Activated naive CD8-positive, alpha-beta T cell treated with anti-CD3 and anti-CD28 coated beads, Interleukin-2, amount 10 ng/mL, durations not matched to agents 7 days and 5 days (primary cell): Measurements from ENCODE around the gene FYCO1. TPM values are rescaled to one million over a fixed set of nuclear protein-coding genes. Genes with fewer than 3 reads are reported as not detected.
"Not testable (repeated sequence)": the region's sequence is repeated elsewhere in the genome, so short reads cannot be mapped to it uniquely, and the experiment has no call there.

Source experiments
- ATAC-seq: fragments of 150-1000 bp; cut with Tn5 transposase; one replicate; pipeline ENCODE4 v1.10.0; 2021; ENCODE audit warnings: low read depth, moderate library complexity
- POLR2A ChIA-PET: fragments of 350-600 bp; sonication (Branson Sonifier 250); formaldehyde crosslinking; loops from one replicate; lab custom pipeline; 2021; ENCODE audit warnings: antibody characterized with exemption; lab: Charles Lee
- DNase-seq: peaks from one replicate; pipeline ENCODE4 v3.0.0; 2021
- H3K27ac Mint-ChIP-seq: one replicate; pipeline ENCODE4 v1.8.0; 2022; ENCODE audit warnings: mild to moderate bottlenecking, mixed read lengths
- H3K27me3 Mint-ChIP-seq: one replicate; pipeline ENCODE4 v1.8.0; 2022; ENCODE audit warnings: mild to moderate bottlenecking, moderate library complexity, mixed read lengths
- H3K36me3 Mint-ChIP-seq: one replicate; pipeline ENCODE4 v1.8.0; 2021; ENCODE audit warnings: mild to moderate bottlenecking, mixed read lengths
- H3K4me1 Mint-ChIP-seq: one replicate; pipeline ENCODE4 v1.8.0; 2021; ENCODE audit warnings: mixed read lengths
- H3K4me3 Mint-ChIP-seq: one replicate; pipeline ENCODE4 v1.8.0; 2022; ENCODE audit warnings: mild to moderate bottlenecking, moderate library complexity, mixed read lengths
- H3K9me3 Mint-ChIP-seq: one replicate; pipeline ENCODE4 v1.8.0; 2021; ENCODE audit warnings: mixed read lengths
- total RNA-seq, 2 experiments: library from RNA; stranded (reverse); gene quantifications; one replicate each; pipeline ENCODE4 v1.2.3, GENCODE V29; 2021

The FYCO1 gene
- total RNA-seq, 2 experiments from 2014 or later, result 37.9 to 39.1 TPM

DNA sequence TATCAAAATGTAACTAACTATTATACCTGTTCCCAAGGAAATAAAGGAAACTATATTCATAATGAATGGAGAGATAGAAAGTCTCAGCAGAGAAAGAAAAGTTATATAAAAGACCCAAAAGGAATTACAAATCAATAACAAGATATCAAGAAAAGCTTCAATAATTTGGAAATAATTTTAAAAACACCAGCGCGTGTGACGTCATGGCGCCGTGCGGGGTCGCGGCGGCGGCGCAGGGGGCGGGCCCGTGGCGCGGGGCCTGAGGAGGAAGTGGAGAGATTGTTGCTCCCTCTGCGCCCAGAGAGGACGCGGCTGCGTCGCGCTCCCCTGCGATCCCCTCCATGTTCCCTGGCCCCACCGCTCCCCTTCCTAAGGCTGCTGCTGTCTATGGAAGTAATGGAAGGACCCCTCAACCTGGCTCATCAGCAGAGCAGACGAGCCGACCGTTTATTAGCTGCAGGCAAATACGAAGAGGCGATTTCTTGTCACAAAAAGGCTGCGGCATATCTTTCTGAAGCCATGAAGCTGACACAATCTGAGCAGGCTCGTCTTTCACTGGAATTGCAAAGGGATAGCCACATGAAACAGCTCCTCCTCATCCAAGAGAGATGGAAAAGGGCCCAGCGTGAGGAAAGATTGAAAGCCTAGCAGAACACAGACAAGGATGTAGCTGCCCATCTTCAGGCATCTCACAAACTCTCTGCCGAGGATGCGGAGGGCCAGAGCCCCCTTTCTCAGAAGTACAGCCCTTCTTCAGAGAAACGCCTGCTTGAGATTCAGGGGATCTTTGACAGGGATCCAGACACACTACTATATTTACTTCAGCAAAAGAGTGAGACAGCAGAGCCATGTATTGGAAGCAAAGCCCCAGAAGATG lies 27.5 kb upstream of the FYCO1 start:
- Mint-ChIP-seq H3K36me3 (peaks cover 20% of the 10 kb centered on the region), H3K4me3 (no peak overlapping the region), H3K4me1 (peaks cover 5% of the 10 kb centered on the region), H3K27me3 (peaks cover 4% of the 10 kb centered on the region), H3K27ac (no peak overlapping the region), H3K9me3 (peaks cover 7% of the 10 kb centered on the region)
- POLR2A ChIA-PET, result no interaction called here
- DNase-seq (no peak), ATAC-seq (no peak)

- Mint-ChIP-seq H3K36me3 (peaks cover 15% of the 10 kb centered on the region), H3K9me3 (peaks cover 1% of the 10 kb centered on the region), H3K4me1 (peaks cover 11% of the 10 kb centered on the region), H3K27me3 (peaks cover 4% of the 10 kb centered on the region), H3K4me3 (no peak overlapping the region), H3K27ac (no peak overlapping the region)
- DNase-seq, result no peak
- POLR2A ChIA-PET, result no interaction called here
- no peak for ATAC-seq
Measured at GRCh38 chr3:46021516-46021915, 25.9 kb upstream of the FYCO1 start.

GRCh38 chr3:46020766-46021510 lies 25.3 kb upstream of the FYCO1 start:
- no peaks in the 10 kb centered on the region for H3K9me3 Mint-ChIP-seq
- ATAC-seq, result no peak
- no peak overlapping the region for H3K4me3 Mint-ChIP-seq
- peaks cover 11% of the 10 kb centered on the region for H3K4me1 Mint-ChIP-seq
- H3K27me3 Mint-ChIP-seq, result peaks cover 4% of the 10 kb centered on the region
- POLR2A ChIA-PET, result no interaction called here
- no peak for DNase-seq
- H3K36me3 Mint-ChIP-seq, result peaks cover 13% of the 10 kb centered on the region
- H3K27ac Mint-ChIP-seq, result peak overlapping the region; percentile 36

DNA sequence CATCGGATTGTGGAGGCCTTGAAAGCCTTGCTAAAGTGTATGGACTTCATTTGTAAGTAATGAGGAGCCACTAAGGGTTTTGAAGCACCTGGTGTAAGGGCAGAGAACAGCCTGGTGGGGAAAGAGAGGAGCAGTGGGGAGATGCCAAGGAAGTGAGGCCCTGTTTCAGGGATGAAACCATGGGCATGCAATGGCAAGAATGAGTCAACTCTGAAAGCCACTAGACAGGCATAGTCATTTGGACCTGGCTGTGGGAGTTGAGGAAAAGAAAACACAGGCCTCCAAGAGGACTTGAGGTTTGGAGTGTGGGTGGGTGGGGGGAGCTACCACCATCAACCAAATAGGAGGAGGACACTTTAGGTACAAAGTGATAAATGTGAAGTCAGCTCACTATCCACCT lies 24.1 kb upstream of the FYCO1 start:
- Mint-ChIP-seq H3K4me1 (peaks cover 16% of the 10 kb centered on the region), H3K27ac (peak overlapping the region; percentile 1), H3K36me3 (peaks cover 12% of the 10 kb centered on the region), H3K9me3 (peaks cover under 1% of the 10 kb centered on the region), H3K4me3 (no peak overlapping the region), H3K27me3 (peaks cover 3% of the 10 kb centered on the region)
- DNase-seq (no peak), ATAC-seq (no peak)
- POLR2A ChIA-PET, result no interaction called here

- DNase-seq, result no peak
- H3K4me3 Mint-ChIP-seq, result no peak overlapping the region
- H3K36me3 Mint-ChIP-seq, result peaks cover 13% of the 10 kb centered on the region
- H3K9me3 Mint-ChIP-seq, result peaks cover 4% of the 10 kb centered on the region
- no peak overlapping the region for H3K27ac Mint-ChIP-seq
- POLR2A ChIA-PET, result no interaction called here
- no peak for ATAC-seq
- H3K4me1 Mint-ChIP-seq, result peaks cover 22% of the 10 kb centered on the region
- H3K27me3 Mint-ChIP-seq, result peaks cover 2% of the 10 kb centered on the region
Measured at GRCh38 chr3:46017720-46018119, 22.1 kb upstream of the FYCO1 start.

DNA sequence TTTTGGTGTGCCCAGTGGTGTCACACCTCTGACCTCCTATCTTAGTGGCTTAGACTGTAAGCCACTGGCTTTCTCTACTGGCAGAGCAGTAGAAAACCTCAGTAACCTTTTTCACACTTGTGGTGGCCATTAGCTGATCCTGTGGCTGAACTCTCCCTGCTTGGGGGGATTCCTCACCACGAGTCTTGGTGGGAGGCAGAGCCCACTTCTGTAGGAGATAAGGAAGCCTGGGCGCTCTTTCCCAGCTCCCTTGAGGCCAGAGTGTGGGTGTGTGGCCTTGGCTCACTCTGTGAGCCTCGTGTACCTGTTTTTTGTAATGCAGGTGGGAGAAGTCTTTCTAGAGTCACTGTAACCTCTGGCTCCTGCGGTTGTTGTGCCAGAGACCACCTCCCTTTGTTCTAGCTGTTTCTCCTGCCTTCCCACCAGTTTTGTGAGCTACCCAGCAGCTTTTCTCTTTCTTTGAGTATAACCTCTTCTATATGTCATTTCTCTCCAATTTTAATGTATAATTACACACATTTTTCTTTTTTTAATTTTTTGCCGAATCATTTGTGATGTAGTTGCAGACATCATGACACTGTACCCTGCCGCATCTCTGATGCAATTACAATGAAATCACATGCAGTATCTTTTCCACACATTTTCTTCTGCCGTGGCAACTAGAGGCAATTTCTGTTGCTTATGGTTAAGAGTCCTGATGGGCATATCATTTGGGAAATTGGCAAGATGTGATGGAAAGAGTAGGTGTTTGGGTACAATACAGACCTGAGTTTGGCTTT lies 17.9 kb upstream of the FYCO1 start:
- no peak overlapping the region for H3K4me3 Mint-ChIP-seq
- POLR2A ChIA-PET, result interaction anchor here (0.9 kb wide), 1 partner anchor 74 kb away, joined by 3 read pairs; no protein-coding TSS in a partner anchor
- H3K27ac Mint-ChIP-seq, result no peak overlapping the region
- H3K36me3 Mint-ChIP-seq, result peaks cover 1% of the 10 kb centered on the region
- H3K4me1 Mint-ChIP-seq, result peaks cover 27% of the 10 kb centered on the region
- no peaks in the 10 kb centered on the region for H3K27me3 Mint-ChIP-seq
- ATAC-seq (no peak), DNase-seq (no peak)
- peaks cover 7% of the 10 kb centered on the region for H3K9me3 Mint-ChIP-seq

- H3K36me3 Mint-ChIP-seq, result peaks cover 1% of the 10 kb centered on the region
- ATAC-seq, result no peak
- peaks cover 22% of the 10 kb centered on the region for H3K4me1 Mint-ChIP-seq
- H3K9me3 Mint-ChIP-seq, result peaks cover 7% of the 10 kb centered on the region
- no peak overlapping the region for H3K27ac Mint-ChIP-seq
- POLR2A ChIA-PET, result no interaction called here
- no peak overlapping the region for H3K4me3 Mint-ChIP-seq
- no peak for DNase-seq
- H3K27me3 Mint-ChIP-seq, result no peaks in the 10 kb centered on the region
Measured at GRCh38 chr3:46012246-46012645, 16.6 kb upstream of the FYCO1 start.

GRCh38 chr3:46010519-46011113 lies 15.0 kb upstream of the FYCO1 start:
- Mint-ChIP-seq H3K4me1 (peaks cover 21% of the 10 kb centered on the region), H3K36me3 (peaks cover 1% of the 10 kb centered on the region), H3K4me3 (no peak overlapping the region), H3K27ac (no peak overlapping the region), H3K27me3 (no peaks in the 10 kb centered on the region), H3K9me3 (peaks cover 9% of the 10 kb centered on the region)
- ATAC-seq (no peak), DNase-seq (no peak)
- POLR2A ChIA-PET, result interaction anchor here (0.9 to 1.3 kb wide), 3 partner anchors 15 to 22 kb away, joined by 3 to 4 read pairs (median 4); partner anchors contain the start of gene FYCO1

- no peak for ATAC-seq
- POLR2A ChIA-PET, result no interaction called here
- peaks cover 12% of the 10 kb centered on the region for H3K4me1 Mint-ChIP-seq
Measured at GRCh38 chr3:46008058-46008457, 12.4 kb upstream of the FYCO1 start.

DNA sequence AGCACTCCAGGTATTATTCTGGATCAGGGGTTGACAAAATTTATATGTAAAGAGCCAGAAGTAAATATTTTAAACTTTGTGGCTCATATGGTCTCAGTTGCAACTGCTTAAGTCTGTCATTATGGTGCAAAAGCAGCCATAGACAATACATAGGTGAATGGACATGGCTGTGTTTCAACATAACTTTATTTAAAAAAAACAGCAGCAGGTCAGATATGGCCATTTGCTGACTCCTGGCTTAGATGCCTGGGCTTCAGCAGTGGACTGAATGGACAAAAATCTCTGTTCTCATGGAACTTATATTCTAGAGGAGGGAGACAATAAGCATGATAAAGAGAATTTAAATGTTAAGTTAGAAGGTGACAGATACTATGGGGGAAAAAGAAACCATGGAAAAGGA lies 11.7 kb upstream of the FYCO1 start:
- peaks cover 7% of the 10 kb centered on the region for H3K4me1 Mint-ChIP-seq
- ATAC-seq (no peak), DNase-seq (no peak)
- H3K4me3 Mint-ChIP-seq, result no peak overlapping the region
- H3K27me3 Mint-ChIP-seq, result no peaks in the 10 kb centered on the region
- peaks cover 6% of the 10 kb centered on the region for H3K9me3 Mint-ChIP-seq
- no peak overlapping the region for H3K27ac Mint-ChIP-seq
- H3K36me3 Mint-ChIP-seq, result peaks cover 3% of the 10 kb centered on the region
- POLR2A ChIA-PET, result interaction anchor here (0.8 kb wide), 1 partner anchor 417 kb away, joined by 3 read pairs; no protein-coding TSS in a partner anchor

More at GRCh38 chr3:46008058-46008457, 12.4 kb upstream of the FYCO1 start:
- Mint-ChIP-seq H3K36me3 (peaks cover 3% of the 10 kb centered on the region), H3K27me3 (no peaks in the 10 kb centered on the region), H3K4me3 (no peak overlapping the region), H3K9me3 (peaks cover 9% of the 10 kb centered on the region), H3K27ac (no peak overlapping the region)
- DNase-seq, result no peak

GRCh38 chr3:46006238-46007032 lies 10.8 kb upstream of the FYCO1 start:
- ATAC-seq (no peak), DNase-seq (no peak)
- Mint-ChIP-seq H3K4me3 (no peak overlapping the region), H3K27me3 (no peaks in the 10 kb centered on the region), H3K36me3 (peaks cover 5% of the 10 kb centered on the region), H3K27ac (no peak overlapping the region), H3K4me1 (peaks cover 4% of the 10 kb centered on the region), H3K9me3 (peaks cover 6% of the 10 kb centered on the region)
- POLR2A ChIA-PET, result interaction anchor here (0.8 kb wide), 1 partner anchor 418 kb away, joined by 3 read pairs; no protein-coding TSS in a partner anchor

- H3K4me1 Mint-ChIP-seq, POLR2A ChIA-PET, H3K4me3 Mint-ChIP-seq, ATAC-seq, H3K9me3 Mint-ChIP-seq, H3K27ac Mint-ChIP-seq, DNase-seq, H3K27me3 Mint-ChIP-seq: not testable (repeated sequence)
- peaks cover 11% of the 10 kb centered on the region for H3K36me3 Mint-ChIP-seq
Measured at GRCh38 chr3:46003706-46004105, 8.1 kb upstream of the FYCO1 start.
